Parathyroid adenoma (tissue), 2 donors: ENCODE measurements around the gene FBXW7.

Experiments
- H2AFZ ChIP-seq: fragments of 300-600 bp; sonication (generic); one replicate; pipeline ENCODE4 v1.7.0; 2017; ENCODE audit warnings: antibody characterized with exemption, mild to moderate bottlenecking
- H3K27ac ChIP-seq: fragments of 300-600 bp; sonication (generic); one replicate; pipeline ENCODE4 v1.7.0; 2017
- H3K27me3 ChIP-seq: fragments of 300-600 bp; sonication (generic); one replicate; pipeline ENCODE4 v1.7.0; 2017; ENCODE audit warnings: low read length; ENCODE audit not compliant: control insufficient read depth, insufficient read depth
- H3K36me3 ChIP-seq: fragments of 300-600 bp; sonication (generic); one replicate; pipeline ENCODE4 v1.7.0; 2017; ENCODE audit warnings: low read length; ENCODE audit not compliant: control insufficient read depth, insufficient read depth
- H3K4me1 ChIP-seq: fragments of 300-600 bp; sonication (generic); one replicate; pipeline ENCODE4 v1.7.0; 2017; ENCODE audit warnings: control low read depth
- H3K4me2 ChIP-seq: fragments of 300-600 bp; sonication (generic); one replicate; pipeline ENCODE4 v1.7.0; 2017; ENCODE audit warnings: low read length
- H3K4me3 ChIP-seq: fragments of 300-600 bp; sonication (generic); one replicate; pipeline ENCODE4 v1.7.0; 2017; ENCODE audit warnings: low read depth, low read length
- H3K79me2 ChIP-seq: fragments of 300-600 bp; sonication (generic); one replicate; pipeline ENCODE4 v1.7.0; 2017; ENCODE audit warnings: control low read depth
- H3K9ac ChIP-seq: fragments of 300-600 bp; sonication (generic); one replicate; pipeline ENCODE4 v1.7.0; 2017; ENCODE audit warnings: mild to moderate bottlenecking
- H3K9me3 ChIP-seq: fragments of 300-600 bp; sonication (generic); one replicate; pipeline ENCODE4 v1.7.0; 2017; ENCODE audit warnings: low read length; ENCODE audit not compliant: control insufficient read depth
- CTCF ChIP-seq: fragments of 300-600 bp; sonication (generic); IDR thresholded peaks from one replicate; pipeline ENCODE4 v1.7.0; 2017; ENCODE audit warnings: antibody characterized with exemption, mild to moderate bottlenecking
- donor health status: primary hyperparathyroidism.

Gene FBXW7

GRCh38 chr4:152579107-152579764, 43.3 kb upstream of the FBXW7 start:
- no peak overlapping the region for H3K4me2 ChIP-seq
- no peaks in the 10 kb centered on the region for H3K36me3 ChIP-seq
- H3K9ac ChIP-seq: no peak overlapping the region
- H3K4me3 ChIP-seq: no peak overlapping the region
- H3K79me2 ChIP-seq: no peaks in the 10 kb centered on the region
- H3K27ac ChIP-seq: no peak overlapping the region
- no peaks in the 10 kb centered on the region for H3K27me3 ChIP-seq
- no peaks in the 10 kb centered on the region for H3K4me1 ChIP-seq
- H3K9me3 ChIP-seq: no peaks in the 10 kb centered on the region
- no peak overlapping the region for H2AFZ ChIP-seq
- no peak for TF ChIP-seq CTCF

GRCh38 chr4:152578670-152579069, 42.8 kb upstream of the FBXW7 start:
- TF ChIP-seq CTCF: no peak
- Histone ChIP-seq H3K36me3 (no peaks in the 10 kb centered on the region), H2AFZ (no peak overlapping the region), H3K4me1 (no peaks in the 10 kb centered on the region), H3K4me2 (no peak overlapping the region), H3K9ac (no peak overlapping the region), H3K79me2 (no peaks in the 10 kb centered on the region), H3K27me3 (no peaks in the 10 kb centered on the region), H3K27ac (no peak overlapping the region), H3K9me3 (no peaks in the 10 kb centered on the region), H3K4me3 (no peak overlapping the region)

DNA sequence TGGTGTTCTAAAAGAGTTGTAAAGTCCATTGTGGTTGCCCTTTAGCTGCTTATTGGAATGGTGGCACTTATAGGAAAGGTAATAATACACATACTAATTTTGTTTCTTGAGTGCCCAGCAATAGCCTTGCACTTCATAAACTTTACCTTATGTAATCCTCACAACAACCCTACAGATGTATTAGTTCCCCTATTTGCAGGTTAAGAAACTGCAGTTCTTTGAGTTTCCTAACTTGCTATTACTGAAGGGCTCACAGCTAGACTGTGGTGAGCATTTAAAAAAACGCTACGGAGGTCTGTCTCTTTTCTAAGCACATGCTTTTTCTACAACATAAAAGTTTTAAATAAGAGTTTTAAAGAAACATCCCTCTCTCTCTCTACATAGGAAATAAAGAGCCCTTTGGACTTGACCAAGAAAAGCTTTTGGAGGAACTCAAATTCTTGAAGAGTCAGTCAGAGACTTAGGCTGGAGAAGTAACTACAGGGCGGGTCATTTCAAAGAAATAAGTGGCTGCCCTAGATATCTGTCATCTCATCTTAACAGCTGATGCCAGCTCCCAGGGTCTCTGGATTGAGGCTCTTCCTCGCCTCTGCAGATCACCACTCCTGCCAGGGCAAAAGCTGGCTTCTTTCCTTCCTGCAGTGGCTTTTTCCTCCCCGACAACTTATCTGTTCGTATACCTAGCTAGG, 42.0 kb upstream of the FBXW7 start:
- TF ChIP-seq CTCF: no peak
- no peak overlapping the region for H3K9ac ChIP-seq
- no peak overlapping the region for H3K27ac ChIP-seq
- no peak overlapping the region for H2AFZ ChIP-seq
- H3K4me2 ChIP-seq: no peak overlapping the region
- H3K4me3 ChIP-seq: no peak overlapping the region
- no peaks in the 10 kb centered on the region for H3K4me1 ChIP-seq
- no peaks in the 10 kb centered on the region for H3K9me3 ChIP-seq
- no peaks in the 10 kb centered on the region for H3K36me3 ChIP-seq
- H3K27me3 ChIP-seq: no peaks in the 10 kb centered on the region
- no peaks in the 10 kb centered on the region for H3K79me2 ChIP-seq

DNA sequence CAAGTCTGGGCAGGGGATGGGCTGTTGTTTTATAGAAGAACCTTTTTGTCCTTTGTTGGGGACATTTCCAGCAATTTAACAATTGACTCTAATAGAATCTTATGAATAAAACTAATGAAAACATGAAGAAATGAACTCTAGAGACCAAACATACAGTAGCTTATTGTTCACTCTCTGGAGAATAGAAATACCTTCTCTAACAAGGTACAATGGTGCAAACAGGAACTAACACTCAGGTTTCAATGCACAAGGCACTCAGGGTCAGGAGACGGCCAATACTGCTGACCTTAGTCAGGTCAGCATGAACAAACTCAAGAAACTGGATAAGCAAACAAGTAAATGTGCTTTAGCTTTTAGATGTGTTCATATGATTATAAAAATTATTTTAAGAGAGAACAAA, 39.6 kb upstream of the FBXW7 start:
- no peaks in the 10 kb centered on the region for H3K9me3 ChIP-seq

More for the DNA sequence above, 39.6 kb upstream of the FBXW7 start:
- Histone ChIP-seq H2AFZ (no peak overlapping the region), H3K27me3 (no peaks in the 10 kb centered on the region), H3K79me2 (no peaks in the 10 kb centered on the region), H3K27ac (no peak overlapping the region), H3K36me3 (no peaks in the 10 kb centered on the region), H3K9ac (no peak overlapping the region), H3K4me2 (no peak overlapping the region), H3K4me1 (no peaks in the 10 kb centered on the region), H3K4me3 (no peak overlapping the region)
- no peak for TF ChIP-seq CTCF
